Upper lobe of right lung (tissue), 1 donor: ENCODE data around the gene TPPP. TPM values are rescaled to one million over a fixed set of nuclear protein-coding genes. Genes with fewer than 3 reads are reported as not detected.

ENCODE experiments used
- ATAC-seq: fragments of 200-7000 bp; cut with Tn5 transposase; one replicate; pipeline ENCODE4 v1.9.1; 2020; ENCODE audit warnings: mild to moderate bottlenecking, moderate library complexity
- DNase-seq: peaks from one replicate; pipeline ENCODE4 v3.0.0-alpha.2; 2020
- H3K27ac ChIP-seq: fragments of 200-600 bp; one replicate; pipeline ENCODE4 v1.8.0; 2022
- H3K27me3 ChIP-seq: fragments of 200-600 bp; one replicate; pipeline ENCODE4 v1.8.0; 2022; ENCODE audit warnings: mild to moderate bottlenecking
- H3K36me3 ChIP-seq: fragments of 200-600 bp; one replicate; pipeline ENCODE4 v1.8.0; 2022
- H3K4me1 ChIP-seq: fragments of 200-600 bp; one replicate; pipeline ENCODE4 v1.8.0; 2022
- H3K4me3 ChIP-seq: fragments of 200-600 bp; one replicate; pipeline ENCODE4 v1.8.0; 2022; ENCODE audit warnings: mild to moderate bottlenecking
- H3K9me3 ChIP-seq: fragments of 200-600 bp; one replicate; pipeline ENCODE4 v1.8.0; 2022
- intact Hi-C: fragments of 100-400 bp; cut with DNase I; formaldehyde crosslinking; loops from one replicate; pipeline ENCODE4 v1.11.0; 2022
- total RNA-seq: library from RNA; stranded (reverse); fragmentation: NEBNext Ultra II Directional; extraction: Animal tissue kit (Norgen Biotek cat#: 25700); gene quantifications from one replicate; pipeline ENCODE4 v1.2.1, GENCODE V29; 2021
- TF ChIP-seq, protein P1 (sequence below): fragments of 200-600 bp; IDR thresholded peaks from one replicate; pipeline ENCODE4 v1.8.0; 2022; ENCODE audit warnings: antibody characterized with exemption
- donor health status: DM: no; HTN: yes; CAD: no; lungs with severe emphysema.

Gene TPPP
- total RNA-seq, 1 donor from 2014 or later: 16.1 TPM

DNA sequence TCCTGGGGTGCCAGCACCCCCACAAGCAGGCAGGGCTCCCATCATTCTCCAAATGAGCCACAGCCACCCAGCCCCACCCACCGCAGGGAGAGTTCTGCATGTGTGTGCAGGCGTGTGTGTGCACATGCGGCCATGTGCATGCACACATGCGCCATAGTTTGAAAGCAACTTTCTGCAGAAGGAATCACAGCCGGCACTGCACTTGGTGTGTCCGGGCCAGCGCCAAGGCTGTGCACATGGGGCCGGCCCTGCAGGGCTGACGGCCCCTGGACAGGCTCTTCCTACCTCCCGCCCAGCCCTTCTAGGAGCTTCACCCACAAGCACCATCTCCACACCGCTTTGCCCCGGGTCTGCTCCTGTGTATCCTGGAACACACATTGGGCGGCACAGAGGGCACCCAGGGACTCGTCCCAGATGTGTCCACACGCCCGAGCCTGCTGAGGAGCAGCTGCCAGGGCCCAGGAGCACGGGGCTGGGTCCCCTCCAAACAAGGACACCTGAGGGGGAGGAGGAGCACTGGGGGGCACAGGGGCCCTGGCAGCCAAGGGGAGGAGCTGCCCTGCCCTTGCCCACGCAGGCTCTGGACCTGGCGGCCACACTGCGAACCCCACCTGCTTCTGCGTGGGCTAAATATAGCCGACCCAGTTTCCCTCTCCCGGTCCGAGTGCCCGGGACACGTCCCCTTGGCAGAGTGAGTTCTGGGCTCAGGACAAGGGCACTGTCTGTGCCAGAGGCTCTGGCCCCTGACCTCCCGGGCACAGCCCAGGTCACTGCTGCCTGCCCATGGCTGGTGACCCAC lies 19.1 kb downstream of the TPPP start:
- TF ChIP-seq, protein P1, sequence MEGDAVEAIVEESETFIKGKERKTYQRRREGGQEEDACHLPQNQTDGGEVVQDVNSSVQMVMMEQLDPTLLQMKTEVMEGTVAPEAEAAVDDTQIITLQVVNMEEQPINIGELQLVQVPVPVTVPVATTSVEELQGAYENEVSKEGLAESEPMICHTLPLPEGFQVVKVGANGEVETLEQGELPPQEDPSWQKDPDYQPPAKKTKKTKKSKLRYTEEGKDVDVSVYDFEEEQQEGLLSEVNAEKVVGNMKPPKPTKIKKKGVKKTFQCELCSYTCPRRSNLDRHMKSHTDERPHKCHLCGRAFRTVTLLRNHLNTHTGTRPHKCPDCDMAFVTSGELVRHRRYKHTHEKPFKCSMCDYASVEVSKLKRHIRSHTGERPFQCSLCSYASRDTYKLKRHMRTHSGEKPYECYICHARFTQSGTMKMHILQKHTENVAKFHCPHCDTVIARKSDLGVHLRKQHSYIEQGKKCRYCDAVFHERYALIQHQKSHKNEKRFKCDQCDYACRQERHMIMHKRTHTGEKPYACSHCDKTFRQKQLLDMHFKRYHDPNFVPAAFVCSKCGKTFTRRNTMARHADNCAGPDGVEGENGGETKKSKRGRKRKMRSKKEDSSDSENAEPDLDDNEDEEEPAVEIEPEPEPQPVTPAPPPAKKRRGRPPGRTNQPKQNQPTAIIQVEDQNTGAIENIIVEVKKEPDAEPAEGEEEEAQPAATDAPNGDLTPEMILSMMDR: no peak
- ATAC-seq: no peak
- intact Hi-C loops: loop anchor here (5.0 kb wide), 1 partner anchor 228 kb away; no protein-coding TSS in a partner anchor

DNA sequence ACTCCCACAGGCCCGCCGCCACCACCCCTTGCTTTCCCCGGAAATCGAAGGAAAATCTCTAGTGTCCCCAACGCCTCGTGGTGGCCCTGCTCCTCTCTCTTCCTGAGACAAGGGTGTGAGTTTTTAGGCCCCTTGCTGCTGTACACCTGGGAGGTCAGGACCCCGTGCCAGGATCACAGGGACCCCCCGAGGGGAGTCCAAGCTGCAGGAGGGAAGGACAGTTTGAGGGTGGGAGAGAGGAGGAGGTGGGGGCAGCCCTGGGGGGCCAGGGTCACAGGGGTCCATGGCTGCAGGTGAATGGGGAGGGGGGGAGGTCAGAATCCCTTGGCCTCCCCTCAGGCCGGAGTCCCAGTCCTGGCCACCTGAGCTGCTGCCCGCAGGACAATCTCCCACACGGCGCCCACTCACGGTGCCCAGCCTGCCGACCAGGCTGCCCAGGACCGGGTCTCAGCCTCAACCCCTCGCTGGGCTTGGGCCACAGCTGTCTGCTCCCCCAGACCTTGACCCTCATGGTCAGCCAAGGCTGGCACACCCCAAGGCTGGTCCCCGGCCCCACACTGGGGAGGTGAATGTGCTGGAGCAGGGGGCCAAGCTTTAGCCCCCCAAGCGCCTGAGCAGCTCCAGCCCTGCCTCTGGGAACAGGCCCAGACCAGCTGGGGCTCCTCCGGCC lies 19.9 kb downstream of the TPPP start:
- Histone ChIP-seq H3K4me3 (no peak overlapping the region), H3K27me3 (peaks cover 8% of the 10 kb centered on the region), H3K9me3 (no peaks in the 10 kb centered on the region), H3K27ac (no peak overlapping the region), H3K36me3 (no peaks in the 10 kb centered on the region), H3K4me1 (peaks cover 23% of the 10 kb centered on the region)
- TF ChIP-seq, protein P1: no peak
- intact Hi-C loops: loop anchor here (5.0 kb wide), 1 partner anchor 229 kb away; no protein-coding TSS in a partner anchor
- no peak for DNase-seq
- no peak for ATAC-seq

More for the DNA sequence above, 19.1 kb downstream of the TPPP start:
- peaks cover 23% of the 10 kb centered on the region for H3K4me1 ChIP-seq
- H3K27me3 ChIP-seq: peaks cover 8% of the 10 kb centered on the region
- peak; percentile 62 for DNase-seq
- H3K4me3 ChIP-seq: no peak overlapping the region
- H3K9me3 ChIP-seq: no peaks in the 10 kb centered on the region
- no peaks in the 10 kb centered on the region for H3K36me3 ChIP-seq
- no peak overlapping the region for H3K27ac ChIP-seq

- Histone ChIP-seq H3K36me3 (no peaks in the 10 kb centered on the region), H3K27me3 (peaks cover 8% of the 10 kb centered on the region), H3K4me3 (no peak overlapping the region), H3K9me3 (no peaks in the 10 kb centered on the region), H3K27ac (no peak overlapping the region), H3K4me1 (peaks cover 23% of the 10 kb centered on the region)
- ATAC-seq (no peak), DNase-seq (peak; percentile 79)
- TF ChIP-seq, protein P1: no peak
- intact Hi-C loops: loop anchor here (5.0 kb wide), 1 partner anchor 230 kb away; no protein-coding TSS in a partner anchor
These were observed 20.6 kb downstream of the TPPP start for GRCh38 chr5:672329-673160.

- DNase-seq: peak; percentile 87
- Histone ChIP-seq H3K4me3 (no peak overlapping the region), H3K9me3 (no peaks in the 10 kb centered on the region), H3K27ac (peak overlapping the region; percentile 36), H3K4me1 (peaks cover 23% of the 10 kb centered on the region), H3K36me3 (no peaks in the 10 kb centered on the region), H3K27me3 (peaks cover 8% of the 10 kb centered on the region)
- intact Hi-C loops: loop anchor here (5.0 kb wide), 1 partner anchor 231 kb away; no protein-coding TSS in a partner anchor
- peak; percentile 83 for ATAC-seq
- TF ChIP-seq, protein P1: peak; percentile 90
These were observed 21.5 kb downstream of the TPPP start for GRCh38 chr5:671459-672328.
